Measurements from ENCODE around the gene KLF12.

KLF12 gene

GRCh38 chr13:74134777-74135325, 647 bp upstream of the KLF12 start:
- peak; percentile 13 to 45 for DNase-seq

GRCh38 chr13:74133657-74134201, 475 bp downstream of the KLF12 start:
- peak; percentile 57 to 68 for DNase-seq

GRCh38 chr13:74132776-74133656, 1.2 kb downstream of the KLF12 start:
- no peak for DNase-seq

DNA sequence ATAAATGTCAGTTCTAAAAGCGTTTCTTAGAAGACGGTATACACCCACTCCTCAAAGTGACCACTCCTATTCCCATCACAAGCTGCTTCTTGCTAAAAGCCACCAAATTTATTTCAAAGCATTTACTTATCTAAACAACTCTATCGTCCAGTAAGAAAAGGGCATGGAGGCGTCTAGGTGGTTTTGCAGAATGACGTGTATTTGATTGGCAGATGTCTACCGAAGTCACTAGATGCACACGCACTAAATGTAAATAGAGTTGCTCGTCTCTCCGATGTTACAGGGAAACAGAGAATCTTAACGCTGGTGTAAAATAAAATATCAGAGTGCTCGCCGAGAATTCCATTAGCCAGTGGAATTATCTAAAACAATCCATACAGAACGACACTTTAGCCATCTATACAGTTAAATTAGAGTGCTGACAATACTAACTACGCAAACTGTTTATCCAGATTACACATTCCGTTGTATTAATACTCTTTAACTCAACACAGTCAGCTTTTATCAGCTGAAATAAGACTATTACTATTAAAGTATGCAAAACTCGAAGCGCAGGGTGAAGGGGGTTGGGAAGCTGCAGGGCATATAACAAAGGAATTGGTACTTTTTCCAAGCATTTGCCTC, 1.9 kb downstream of the KLF12 start:
- peak in 1 of 2 experiments; percentile 0 for DNase-seq

GRCh38 chr13:74131227-74131626, 3.0 kb downstream of the KLF12 start:
- no peak for DNase-seq

DNA sequence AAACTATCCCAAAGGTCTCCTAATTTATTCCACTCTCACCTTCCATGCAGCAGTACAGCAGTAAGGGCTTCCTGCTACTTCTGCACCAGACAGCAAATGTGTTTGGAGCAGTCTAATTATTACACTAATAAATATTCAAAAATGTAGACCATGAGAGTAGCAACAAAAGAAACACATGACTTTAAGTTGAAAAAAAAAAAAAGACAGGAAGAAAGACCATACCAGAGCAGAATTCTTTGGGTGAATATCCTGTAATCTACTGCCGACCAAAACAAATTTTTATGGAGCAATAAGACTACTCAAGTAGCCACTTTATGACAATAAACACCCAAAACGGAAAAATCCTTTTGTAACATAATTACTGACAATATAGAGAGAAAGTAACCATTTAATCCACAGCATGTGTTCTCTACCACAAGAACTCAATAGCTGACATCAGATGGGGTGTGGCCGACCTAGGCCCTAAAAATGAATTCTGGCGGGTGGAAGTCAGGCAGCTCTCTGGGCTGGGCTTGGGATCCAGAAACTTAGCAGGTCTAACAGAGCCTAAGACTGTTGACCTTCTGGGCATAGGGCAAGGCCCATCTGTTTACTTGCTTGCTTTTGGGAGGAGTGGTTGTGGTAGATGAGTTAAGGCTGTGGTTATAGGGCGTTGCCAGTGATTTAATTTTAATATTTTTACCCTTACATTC, 4.6 kb downstream of the KLF12 start:
- no peak for DNase-seq

DNA sequence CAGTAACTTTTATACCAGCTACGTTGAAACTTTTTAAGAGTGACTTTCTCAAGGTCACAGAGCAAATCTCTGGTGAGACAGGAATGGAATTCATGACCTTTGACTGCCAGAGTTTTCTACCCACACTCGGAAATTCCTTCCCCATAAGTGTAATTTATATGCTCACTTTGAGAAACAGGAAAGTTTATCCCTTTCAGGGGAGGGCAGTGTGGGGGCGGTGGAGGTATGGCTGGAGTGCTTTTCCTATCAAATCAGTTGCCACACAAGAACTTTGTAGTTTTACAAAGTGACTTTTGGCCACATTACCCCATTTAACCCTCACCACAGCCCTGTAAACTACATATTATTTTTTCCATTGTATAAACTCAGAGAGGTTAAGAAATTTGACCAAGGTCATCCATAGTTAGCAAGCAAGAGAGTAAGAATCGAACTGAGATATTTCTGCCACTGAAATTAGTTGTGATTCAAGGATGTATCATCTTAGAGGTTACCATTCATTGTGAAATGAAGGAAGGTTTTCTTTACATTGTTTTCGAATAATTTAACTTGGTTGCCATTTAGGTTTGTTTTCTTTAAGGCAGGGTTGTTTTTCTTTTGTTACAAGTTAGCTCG, 5.9 kb downstream of the KLF12 start:
- DNase-seq, result no peak

DNA sequence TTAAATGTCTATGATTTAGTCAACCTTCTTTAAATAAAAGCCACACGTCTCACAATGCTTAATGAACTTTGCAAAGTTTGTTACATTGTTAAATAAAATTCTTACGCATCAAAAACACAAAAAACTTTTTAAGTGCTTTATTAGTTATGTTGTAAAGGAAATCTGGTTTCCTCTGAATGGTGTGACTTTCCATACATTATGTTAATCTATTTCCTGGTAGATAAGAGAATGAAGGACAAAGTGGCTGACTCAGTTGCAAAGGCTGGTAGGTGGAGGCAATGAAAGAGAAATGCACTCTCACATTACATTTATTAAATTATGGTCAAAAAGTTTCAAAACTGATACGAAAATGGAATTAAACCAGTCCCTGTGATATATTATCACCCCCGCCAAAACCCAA, 15.9 kb downstream of the KLF12 start:
- DNase-seq, result no peak

DNA sequence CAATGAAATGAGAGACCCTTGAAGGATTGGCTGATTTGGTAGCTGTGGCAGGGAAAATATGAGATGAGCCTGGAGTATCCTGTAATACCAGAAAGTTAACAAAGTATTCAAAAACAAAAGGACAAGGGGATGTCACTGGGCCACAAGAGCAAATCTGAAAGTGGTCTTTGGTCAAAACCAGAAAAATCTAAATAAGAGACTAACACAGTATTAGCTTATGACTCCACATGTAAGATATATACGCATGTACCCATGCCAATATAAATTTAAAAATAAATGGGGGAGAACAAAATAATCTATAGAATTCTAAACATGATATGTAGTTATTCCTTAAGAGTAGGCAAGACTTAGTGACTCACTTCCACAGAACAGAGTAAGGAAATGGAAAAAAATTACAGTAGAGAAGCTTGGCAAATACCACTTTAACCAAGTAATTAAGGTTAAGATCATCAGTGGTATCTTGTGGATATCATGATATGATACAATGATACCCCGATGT, 16.9 kb downstream of the KLF12 start:
- no peak for DNase-seq

GRCh38 chr13:74115133-74115532, 19.1 kb downstream of the KLF12 start:
- DNase-seq, result no peak

- DNase-seq, result no peak
Measured at GRCh38 chr13:74114641-74115040, 19.6 kb downstream of the KLF12 start.

- DNase-seq, result no peak
Measured at GRCh38 chr13:74114202-74114601, 20.0 kb downstream of the KLF12 start.

- DNase-seq, result no peak
Measured at GRCh38 chr13:74111901-74112824, 22.0 kb downstream of the KLF12 start.

- no peak for DNase-seq
Measured at GRCh38 chr13:74111399-74111798, 22.8 kb downstream of the KLF12 start.

DNA sequence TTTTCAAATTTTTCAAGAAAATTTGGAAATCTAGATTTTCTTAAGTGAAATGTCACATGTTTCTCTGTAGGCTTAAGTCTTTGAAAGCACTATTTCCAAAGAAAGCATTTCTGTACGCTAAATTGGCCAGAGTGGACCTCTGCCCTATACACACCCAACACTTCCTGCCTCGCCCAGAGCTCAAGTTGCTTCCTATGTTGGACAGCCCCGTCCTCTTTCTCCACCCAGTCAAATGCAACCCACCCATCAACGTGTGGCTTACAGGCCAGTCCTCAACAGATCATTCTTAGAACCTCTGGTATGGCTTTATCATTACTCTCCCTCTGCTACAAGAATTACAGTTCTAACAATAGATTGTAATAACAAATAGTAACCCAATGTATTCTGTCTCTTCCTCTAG, 24.2 kb downstream of the KLF12 start:
- DNase-seq, result no peak

GRCh38 chr13:74107598-74107997, 26.6 kb downstream of the KLF12 start:
- DNase-seq, result no peak

GRCh38 chr13:74105871-74106270, 28.3 kb downstream of the KLF12 start:
- DNase-seq, result no peak

DNA sequence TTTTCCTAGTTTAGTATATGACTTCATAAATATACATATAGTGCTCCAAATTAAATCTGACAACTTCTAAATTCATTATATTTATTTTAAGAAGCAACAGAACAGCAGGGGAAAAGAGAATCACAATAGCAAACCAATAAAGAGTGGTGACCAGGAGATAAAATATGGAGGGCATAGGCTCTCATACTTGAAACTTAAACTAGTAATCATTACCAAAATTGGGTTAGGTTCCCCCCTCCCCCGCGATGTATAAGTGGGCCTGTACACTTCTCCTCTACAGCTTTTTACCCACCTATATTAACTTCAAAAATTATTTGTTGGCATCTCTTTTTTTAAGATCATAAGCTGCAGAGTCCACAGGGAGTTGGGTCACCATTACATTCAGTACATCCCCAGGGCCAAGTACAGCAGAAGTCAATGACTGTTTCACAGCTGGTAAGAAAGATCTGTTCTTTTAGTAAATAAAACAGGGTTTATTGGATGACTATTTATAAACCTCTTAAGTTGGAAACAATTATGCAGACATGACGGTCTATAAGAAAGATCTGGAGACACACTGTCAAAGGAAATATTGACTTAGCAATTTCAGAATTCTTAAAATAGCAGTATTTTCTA, 29.4 kb downstream of the KLF12 start:
- DNase-seq, result no peak

- no peak for DNase-seq
Measured at GRCh38 chr13:74103970-74104555, 30.1 kb downstream of the KLF12 start.

DNA sequence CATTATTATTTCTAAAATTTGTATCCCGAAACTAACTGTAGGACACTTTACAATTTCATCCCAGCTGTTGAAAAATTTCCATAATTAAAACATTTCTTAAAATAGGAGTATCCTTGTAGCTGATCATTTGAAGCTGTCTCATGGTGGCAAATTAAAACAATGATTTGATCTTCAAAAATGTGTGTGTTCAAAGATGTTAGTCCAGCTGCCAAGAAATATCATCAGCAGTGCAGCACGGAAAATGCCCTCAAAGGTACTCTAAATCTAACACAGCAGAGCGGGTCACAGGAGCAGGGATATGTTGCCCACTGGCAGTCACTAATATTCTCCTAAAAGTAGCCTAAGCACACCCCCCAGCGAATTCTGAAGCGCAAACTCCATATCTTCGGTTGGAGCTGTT, 31.0 kb downstream of the KLF12 start:
- no peak for DNase-seq

DNA sequence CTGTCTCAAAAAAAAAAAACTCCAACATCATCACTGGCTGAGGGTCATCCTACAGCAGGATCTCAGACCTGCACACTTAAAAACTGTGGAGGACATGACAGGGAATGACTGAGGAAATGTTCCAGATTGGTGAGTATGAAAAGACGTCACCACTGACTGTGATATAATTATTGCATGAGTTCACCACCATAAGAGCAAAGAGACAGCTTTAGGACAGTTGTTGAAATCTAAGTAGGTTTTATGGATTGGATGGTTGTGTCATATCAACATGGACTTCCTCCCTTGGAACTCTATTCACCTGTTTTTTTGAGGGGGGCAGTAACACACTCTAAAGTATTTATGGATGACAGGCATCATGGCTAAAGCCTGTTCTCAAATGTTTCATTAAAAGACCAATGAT, 31.5 kb downstream of the KLF12 start:
- no peak for DNase-seq
